ENCODE results near the gene TRIP12. TPM values are rescaled to one million over a fixed set of nuclear protein-coding genes. Genes with fewer than 3 reads are reported as not detected.
"Not testable (repeated sequence)": the region's sequence is repeated elsewhere in the genome, so short reads cannot be mapped to it uniquely, and the experiment has no call there.

TRIP12 gene
- polyA plus RNA-seq, 4 donors, result 153 to 198 (median 182) TPM

DNA sequence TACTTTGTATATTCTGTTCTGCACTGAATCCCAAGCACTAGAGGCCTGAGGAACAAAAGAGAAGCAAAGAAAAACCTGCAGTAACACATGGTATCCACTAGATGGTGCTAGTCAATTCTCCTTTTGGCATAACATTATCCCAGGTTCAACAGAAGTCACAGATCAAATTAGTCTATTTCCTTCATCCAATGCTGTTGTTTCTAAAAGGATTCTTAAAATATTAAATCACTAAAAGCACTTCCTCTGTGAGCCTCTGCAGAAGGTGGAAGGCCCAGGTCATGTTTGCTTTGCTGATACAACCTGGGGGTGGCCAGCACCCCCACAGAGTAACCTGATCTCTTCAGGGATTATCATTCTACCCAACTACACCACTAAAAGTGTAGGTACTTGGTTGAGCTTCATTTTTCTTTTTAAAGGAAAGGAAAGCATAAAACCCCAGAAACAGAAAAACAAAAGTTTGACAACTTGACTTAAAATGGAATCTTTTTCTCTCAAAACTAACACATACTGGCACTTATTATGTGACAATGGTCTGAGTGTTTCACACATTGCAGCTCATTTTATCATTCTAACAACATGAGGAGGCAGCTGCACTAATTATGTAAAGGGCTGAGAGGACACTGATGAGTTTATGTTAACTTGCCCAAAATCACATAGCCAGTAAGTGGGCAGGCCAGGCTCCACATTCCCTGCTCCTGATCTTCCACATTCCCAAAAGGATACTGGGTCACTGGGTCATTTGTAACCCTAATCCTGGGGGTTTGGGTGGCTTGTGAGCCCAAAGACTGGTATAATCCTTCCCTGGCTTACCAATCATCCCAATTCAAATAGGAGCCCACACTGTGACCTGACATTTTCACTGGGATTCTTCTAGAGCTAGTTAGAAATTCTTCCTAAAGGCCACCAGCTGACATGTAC lies 140.7 kb downstream of the TRIP12 start:
- peak in 3 of 4 donors; percentile 2 to 20 (median 7) for DNase-seq (ENCODE audit: low read depth in 4 of 4, low spot score in 3 of 4)

GRCh38 chr2:229779650-229780049 lies 142.2 kb downstream of the TRIP12 start:
- no peak for DNase-seq (ENCODE audit: low read depth in 4 of 4, low spot score in 3 of 4)

DNA sequence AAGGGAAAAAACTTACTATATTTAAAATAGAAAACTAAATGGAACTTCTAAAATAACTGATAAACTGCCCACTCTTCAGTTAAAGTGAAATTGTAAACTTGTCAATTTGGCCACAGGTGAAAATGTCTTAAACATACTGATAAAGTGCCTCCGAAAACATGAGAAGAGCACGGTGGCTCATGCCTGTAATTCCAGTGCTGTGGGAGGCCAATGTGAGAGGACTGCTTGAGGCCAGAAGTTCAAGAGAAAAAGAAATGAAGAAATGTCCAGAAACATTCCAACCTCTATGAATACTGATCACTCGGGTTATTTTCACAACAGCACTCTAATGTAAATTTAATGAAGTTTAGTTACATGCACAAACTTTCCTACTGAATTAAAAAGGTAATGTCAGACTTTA lies 144.1 kb downstream of the TRIP12 start:
- DNase-seq (ENCODE audit: low read depth in 4 of 4, low spot score in 3 of 4), result no peak

DNA sequence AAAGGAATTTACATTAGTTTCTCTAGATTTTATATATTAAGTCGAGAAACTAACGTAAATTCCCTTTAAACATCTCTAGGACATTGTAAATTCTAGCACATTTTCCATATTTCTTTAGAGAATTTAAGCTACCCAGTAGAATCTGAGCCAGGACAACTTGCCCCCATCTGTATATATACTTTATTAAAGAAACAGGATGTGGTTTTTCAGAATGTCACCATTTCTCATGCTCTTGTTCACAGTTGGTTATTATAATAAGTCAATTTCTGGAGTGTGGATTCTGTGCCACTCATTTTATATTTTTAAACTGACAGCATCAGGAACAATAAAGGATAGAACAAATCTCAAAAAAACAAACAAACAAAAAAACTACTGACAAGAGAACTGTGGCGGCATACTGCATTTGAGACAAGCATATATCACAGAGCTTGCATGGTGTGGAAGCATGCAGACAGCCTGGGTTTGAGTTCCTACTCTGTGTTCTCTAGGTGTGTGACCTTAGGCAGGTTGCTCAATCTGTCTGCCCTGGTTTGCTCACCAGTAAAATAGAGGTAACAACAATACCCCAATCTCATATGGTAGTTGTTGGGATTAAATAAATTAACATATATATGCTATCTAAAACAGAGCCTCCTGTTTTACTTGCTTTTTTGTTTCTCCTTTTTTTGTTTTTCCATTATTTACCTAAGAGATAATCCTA lies 146.0 kb downstream of the TRIP12 start:
- no peak for DNase-seq (ENCODE audit: low read depth in 4 of 4, low spot score in 3 of 4)

GRCh38 chr2:229774237-229774636 lies 147.6 kb downstream of the TRIP12 start:
- DNase-seq (ENCODE audit: low read depth in 4 of 4, low spot score in 3 of 4), result no peak

DNA sequence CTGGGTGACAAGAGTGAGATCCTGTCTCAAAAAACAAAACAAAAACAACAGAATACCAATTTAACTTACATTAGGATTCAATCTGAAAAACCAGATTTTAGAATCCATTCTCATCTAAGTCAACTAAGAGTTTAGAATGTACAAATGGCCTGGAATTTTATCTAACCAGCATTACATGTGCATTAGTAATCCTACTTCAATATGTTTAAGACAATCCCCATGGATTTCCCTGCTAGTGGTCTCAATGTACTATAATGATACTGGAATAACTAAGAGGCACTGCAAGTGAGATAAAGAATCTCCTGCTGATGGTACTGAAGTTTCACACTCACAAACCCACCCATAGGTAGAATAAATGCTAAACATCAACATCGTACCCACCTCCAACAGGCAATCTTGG lies 153.6 kb downstream of the TRIP12 start:
- DNase-seq (ENCODE audit: low read depth in 4 of 4, low spot score in 3 of 4), result no peak

DNA sequence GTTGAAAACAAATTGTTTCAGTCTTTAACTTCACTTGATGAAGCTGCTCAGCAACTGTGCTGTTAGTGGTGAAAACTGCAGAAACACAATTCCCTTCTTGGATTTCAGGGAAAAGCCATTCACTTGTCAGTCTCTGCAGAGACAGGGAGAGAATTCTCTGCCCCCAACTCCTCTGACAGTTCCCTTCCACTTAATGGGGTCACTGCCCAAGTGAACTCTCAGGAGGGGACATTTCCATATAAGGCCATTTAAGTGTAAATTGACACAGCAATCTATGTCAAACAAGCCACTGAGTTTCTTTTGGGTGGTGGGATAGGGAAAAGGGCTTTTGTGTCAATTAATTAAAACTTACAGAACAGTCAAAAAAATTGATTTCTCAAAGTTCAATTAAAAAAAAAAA lies 156.1 kb downstream of the TRIP12 start:
- DNase-seq (ENCODE audit: low read depth in 4 of 4, low spot score in 3 of 4), result no peak

DNA sequence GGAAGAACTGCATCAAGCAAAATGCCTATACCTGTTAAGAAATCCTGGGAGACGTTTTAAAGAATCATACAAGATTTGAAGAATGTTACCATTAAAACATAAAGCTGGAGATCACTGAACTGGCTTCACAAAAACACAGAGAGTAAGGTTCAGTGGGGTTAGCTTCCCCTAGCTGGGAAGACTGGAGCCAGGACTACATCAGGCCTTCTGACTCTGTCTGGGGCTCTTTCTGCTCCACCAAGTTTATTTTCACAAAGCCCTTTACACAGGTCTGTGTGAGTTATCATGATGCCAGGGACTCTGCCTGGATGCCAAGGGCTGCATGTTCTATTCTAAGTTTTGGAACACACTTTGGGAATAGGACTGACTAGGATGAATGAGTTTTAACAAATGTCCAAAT lies 160.1 kb downstream of the TRIP12 start:
- no peak for DNase-seq (ENCODE audit: low read depth in 4 of 4, low spot score in 3 of 4)

GRCh38 chr2:229757462-229757861 lies 164.3 kb downstream of the TRIP12 start:
- DNase-seq (ENCODE audit: low read depth in 4 of 4, low spot score in 3 of 4), result not testable (repeated sequence)

DNA sequence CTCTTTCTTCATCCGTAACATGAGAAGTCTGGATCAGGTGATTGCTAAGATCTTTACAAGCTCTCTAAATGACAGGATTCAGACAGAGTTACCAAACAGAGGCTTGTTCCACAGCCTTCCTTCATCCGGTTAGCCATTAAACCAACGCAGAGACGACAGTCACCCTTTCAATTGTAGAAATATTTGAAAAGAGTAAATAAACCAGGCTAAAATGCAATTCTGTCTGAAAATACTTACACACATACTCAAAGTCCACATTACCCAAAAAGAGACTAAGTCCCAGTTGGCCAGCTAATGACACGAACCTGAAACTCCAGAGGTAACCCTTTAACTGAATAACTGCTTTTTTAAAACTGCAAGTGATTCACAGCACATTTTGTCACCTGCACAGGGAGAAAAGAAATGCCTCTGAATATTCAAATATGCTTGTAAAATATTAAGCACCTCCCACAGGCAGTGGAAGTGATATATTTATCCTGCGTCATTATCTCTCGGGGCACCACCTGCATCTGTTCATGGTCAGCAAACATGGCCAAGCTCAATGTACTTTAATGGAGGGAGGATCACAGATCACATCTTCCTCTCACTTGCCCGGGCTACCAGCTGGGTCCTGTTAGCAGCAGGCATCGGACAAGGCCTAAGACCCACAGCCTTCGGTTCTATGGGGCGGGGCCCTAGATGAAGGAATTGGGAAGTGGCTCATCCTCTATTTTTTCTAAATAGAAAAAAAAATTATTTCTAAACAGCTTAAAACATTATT lies 168.7 kb downstream of the TRIP12 start:
- DNase-seq (ENCODE audit: low read depth in 4 of 4, low spot score in 3 of 4), result no peak

DNA sequence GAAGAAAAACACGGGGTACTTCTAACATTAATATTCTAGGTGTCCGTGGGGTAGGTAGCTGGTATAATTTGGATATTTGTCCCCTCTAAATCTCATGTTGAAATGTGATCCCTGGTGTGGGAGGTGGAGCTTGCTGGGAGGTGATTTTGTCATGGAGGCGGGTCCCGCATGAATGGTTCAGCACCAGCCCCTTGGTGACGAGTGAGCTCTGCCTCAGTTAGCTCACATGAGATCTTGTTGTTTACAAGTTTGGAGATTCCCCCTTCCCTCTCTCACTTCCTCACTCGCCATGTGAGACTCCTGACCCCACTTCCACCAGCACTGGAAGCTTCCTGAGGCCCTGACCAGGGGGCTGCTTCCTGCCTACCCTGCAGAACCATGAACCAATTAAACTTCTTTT lies 172.0 kb downstream of the TRIP12 start:
- no peak for DNase-seq (ENCODE audit: low read depth in 4 of 4, low spot score in 3 of 4)

DNA sequence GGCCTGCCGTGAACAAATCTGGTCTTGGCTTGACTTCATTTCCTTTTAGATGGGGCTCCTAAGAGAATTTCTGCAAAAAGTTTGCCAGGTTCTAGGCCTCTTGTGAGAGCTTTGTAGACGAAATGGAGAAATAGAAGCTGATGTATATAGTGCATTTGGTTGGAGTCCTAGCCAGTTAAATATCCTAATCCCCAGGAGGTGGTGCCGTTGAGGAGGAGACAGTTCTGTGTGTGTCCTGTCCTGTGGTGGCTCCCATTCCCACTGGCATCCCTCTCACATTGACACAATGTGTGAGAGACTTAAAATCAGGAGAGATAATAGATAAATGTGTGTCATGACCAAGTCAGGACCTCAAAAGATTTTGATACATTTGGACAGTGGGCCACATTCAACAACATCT lies 172.9 kb downstream of the TRIP12 start:
- DNase-seq (ENCODE audit: low read depth in 4 of 4, low spot score in 3 of 4), result no peak

DNA sequence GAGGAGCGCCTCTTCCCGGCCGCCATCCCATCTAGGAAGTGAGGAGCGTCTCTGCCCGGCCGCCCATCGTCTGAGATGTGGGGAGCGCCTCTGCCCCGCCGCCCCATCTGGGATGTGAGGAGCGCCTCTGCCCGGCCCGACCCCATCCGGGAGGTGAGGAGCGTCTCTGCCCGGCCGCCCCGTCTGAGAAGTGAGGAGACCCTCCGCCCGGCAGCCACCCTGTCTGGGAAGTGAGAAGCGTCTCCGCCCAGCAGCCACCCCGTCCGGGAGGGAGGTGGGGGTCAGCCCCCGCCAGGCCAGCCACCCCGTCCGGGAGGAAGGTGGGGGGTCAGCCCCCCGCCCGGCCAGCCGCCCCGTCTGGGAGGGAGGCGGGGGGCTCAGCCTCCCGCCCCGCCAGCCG lies 179.1 kb downstream of the TRIP12 start:
- not testable (repeated sequence) for DNase-seq (ENCODE audit: low read depth in 4 of 4, low spot score in 3 of 4)

GRCh38 chr2:229740279-229740678 lies 181.5 kb downstream of the TRIP12 start:
- no peak for DNase-seq (ENCODE audit: low read depth in 4 of 4, low spot score in 3 of 4)

- DNase-seq (ENCODE audit: low read depth in 4 of 4, low spot score in 3 of 4), result no peak
These were observed 183.7 kb downstream of the TRIP12 start for GRCh38 chr2:229738024-229738625.

DNA sequence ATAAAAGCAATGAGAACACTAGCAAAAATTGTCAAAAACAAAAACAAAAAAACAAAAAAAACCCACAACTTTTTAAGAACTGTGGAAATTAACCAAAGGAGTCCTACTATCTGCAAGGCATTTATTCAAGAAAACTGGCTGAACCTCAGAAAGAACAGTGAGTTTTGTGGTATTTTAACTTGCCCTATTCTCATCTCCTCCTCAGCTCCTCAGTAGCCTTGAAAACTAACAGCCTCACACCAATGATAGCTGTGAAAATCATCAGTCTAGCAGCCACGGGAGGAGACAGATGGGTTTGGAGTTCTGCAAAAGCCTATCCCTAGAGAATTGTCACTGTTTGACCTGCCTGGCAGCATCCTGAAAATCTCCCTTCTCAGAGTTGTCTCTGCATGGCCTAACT lies 187.4 kb downstream of the TRIP12 start:
- DNase-seq (ENCODE audit: low read depth in 4 of 4, low spot score in 3 of 4), result no peak

DNA sequence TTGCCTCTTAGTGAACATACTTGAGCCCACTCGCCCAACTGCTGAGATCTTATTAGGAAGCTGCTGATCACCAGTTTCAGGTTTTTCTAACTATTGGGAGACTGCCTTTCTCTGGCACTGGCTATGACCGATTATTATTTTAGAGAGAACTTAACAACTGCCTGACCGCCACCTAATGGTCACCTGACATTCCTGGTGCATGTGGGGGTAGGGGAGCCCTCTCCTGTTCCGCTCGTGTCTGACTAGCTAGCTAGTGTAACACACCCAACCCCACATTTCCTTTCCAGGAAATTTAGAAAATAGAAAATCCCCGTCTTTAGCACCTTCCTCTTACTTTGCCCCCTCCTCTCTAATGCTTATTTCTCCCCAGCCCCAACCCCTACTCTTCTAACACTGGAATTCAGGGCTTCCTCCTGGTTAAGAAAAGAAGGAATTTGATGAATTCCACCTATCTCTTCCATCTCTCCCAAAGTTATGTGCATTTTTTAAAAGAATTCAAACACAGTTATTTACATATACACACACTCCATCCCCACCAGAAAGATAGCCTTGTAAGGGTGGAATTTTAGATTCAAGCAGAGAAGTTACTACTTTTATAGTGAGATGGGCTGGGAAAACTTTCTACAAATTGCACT lies 188.1 kb downstream of the TRIP12 start:
- no peak for DNase-seq (ENCODE audit: low read depth in 4 of 4, low spot score in 3 of 4)

GRCh38 chr2:229732897-229733296 lies 188.9 kb downstream of the TRIP12 start:
- no peak for DNase-seq (ENCODE audit: low read depth in 4 of 4, low spot score in 3 of 4)

- no peak for DNase-seq (ENCODE audit: low read depth in 4 of 4, low spot score in 3 of 4)
These were observed 189.9 kb downstream of the TRIP12 start for GRCh38 chr2:229731916-229732315.

DNA sequence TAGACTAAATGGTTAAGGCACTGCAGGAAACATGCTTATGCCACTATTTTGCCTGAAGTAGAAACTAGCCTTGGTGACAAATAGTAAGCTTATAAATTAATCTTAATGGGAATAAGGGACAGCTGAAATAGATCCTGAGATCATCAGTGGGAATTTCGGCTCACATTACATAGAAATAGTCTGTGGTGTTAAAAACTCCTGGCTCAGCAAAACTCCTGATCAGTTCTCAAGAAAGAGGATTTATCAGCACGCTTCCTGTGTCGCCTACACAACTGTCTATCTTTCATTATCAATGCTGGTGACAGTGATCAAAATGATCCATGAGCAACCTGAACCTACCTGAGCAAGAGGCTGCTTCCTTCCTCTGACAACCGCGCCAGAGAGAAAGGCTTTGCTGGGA lies 190.4 kb downstream of the TRIP12 start:
- DNase-seq (ENCODE audit: low read depth in 4 of 4, low spot score in 3 of 4), result no peak
